ENCODE results near the gene TMEM237.

The TMEM237 gene

DNA sequence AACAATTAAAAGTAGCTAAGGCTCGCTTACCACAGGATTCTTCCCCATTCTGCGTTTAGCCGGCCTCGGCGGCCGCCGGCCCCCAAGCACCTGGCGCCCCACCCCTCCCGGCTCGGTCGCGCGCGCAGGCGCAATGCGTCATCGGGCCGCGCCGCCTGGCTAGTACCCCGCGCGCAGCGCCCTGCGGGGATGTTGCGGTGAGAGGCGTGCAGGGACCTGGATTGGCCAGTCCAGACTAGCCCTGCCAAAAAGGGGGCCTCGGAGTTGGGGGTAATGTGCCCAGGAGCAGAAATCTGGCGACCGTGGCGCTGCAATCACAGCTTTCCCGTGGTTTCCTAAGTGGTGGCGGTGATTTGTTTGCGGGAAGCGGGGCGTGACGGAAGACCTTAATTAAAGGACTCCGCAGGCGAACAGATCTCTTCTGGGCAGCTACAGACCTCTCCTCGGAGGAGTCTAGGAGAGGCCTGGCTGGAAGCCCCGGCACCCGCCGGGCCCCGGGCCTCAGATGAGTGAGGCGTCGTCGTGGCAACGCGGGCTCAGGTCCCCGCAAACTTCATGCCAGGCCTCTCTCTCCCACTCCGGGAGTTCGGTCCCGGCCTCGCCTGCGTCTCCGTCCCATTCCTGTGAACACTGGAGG lies 606 bp downstream of the TMEM237 start:
- DNase-seq (ENCODE audit: low read depth in 4 of 4, low spot score in 1 of 4), result peak; percentile 63 to 77 (median 70)

- no peak for DNase-seq (ENCODE audit: low read depth in 4 of 4, low spot score in 1 of 4)
These were observed 1.2 kb downstream of the TMEM237 start for GRCh38 chr2:201642086-201642578.

- no peak for DNase-seq (ENCODE audit: low read depth in 4 of 4, low spot score in 1 of 4)
These were observed 4.1 kb downstream of the TMEM237 start for GRCh38 chr2:201639205-201639604.

- no peak for DNase-seq (ENCODE audit: low read depth in 4 of 4, low spot score in 1 of 4)
These were observed 5.0 kb downstream of the TMEM237 start for GRCh38 chr2:201638326-201638725.

DNA sequence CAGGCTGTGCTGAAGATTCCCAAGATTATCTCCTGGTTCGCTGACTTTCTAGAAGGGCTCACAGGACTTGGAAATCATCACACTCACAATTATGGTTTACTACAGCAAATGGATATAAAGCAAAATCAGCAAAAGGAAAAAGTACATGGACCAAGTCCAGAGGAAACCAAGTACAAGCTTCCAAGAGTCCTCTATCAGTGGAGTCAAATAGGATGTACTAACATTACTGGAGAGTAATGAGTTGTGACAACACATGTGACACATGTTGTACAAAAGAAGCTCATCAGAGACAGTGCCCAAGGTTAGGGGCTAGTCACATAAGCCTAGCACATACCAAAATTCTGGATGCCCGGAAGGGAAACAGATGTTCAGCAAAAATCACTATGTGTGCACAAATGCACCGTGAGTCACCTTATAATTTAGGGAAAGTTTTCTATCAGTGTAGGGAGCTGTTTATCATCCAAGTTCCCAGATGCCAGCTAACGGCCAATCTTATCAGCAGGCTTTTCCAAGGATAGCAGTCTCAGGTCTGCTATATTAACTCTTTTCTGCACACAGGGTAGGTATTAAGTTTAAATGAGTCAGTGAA lies 9.5 kb downstream of the TMEM237 start:
- DNase-seq (ENCODE audit: low read depth in 4 of 4, low spot score in 1 of 4), result no peak

GRCh38 chr2:201631041-201631440 lies 12.3 kb downstream of the TMEM237 start:
- no peak for DNase-seq (ENCODE audit: low read depth in 4 of 4, low spot score in 1 of 4)

DNA sequence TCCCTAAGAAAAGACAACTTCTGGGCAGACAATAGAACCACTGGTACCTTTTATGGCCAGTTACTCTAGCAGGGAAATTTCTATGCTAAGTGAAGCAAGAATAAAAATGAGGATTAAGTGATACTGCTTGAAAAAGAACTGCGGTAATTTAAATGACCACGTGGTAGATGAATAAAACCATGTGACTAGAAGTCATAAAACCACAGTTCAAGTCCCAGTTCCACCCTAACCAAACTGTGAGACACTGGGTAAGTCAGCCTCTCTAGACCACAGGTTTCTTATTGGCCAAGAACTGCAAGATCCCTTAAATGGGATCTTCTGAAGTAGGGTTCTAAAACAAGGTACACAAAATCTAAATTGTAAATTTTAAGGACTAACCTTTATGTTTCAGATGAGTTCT lies 12.7 kb downstream of the TMEM237 start:
- no peak for DNase-seq (ENCODE audit: low read depth in 4 of 4, low spot score in 1 of 4)

- no peak for DNase-seq (ENCODE audit: low read depth in 4 of 4, low spot score in 1 of 4)
These were observed 14.8 kb downstream of the TMEM237 start for GRCh38 chr2:201628545-201628944.

- no peak for DNase-seq (ENCODE audit: low read depth in 4 of 4, low spot score in 1 of 4)
These were observed 20.9 kb downstream of the TMEM237 start for GRCh38 chr2:201622306-201622970.

DNA sequence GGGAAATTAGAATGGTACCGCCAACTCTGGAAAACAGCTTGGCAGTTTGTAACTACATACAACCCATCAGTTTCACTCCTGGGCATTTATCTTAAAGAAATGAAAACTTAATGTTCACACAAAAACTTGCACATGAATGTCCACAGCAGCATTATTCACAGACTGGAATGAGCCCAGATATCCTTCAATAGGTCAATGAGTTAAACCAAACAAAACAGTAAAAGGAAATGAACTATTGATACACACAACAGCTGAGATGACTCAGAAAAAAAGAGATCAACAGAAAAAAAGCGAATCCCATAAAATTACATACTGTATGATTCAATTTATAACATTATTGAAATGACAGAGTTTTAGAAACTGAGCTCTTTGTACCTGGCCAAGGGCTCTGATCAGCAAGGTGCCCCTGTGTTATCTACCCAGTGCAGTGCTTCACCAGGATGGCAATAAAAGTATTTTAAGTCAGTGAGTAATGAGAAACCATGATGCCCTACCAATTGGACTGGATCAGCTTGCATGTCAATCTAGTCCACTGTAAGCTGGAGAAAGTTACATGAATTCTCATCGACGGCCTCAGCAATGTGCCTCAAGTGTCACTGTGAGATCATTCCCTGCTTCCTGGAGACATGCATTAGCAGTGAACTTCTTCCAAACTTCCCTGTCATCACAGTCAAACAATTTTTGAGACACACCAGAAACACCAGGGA lies 21.9 kb downstream of the TMEM237 start:
- no peak for DNase-seq (ENCODE audit: low read depth in 4 of 4, low spot score in 1 of 4)

GRCh38 chr2:201618744-201619662 lies 24.3 kb downstream of the TMEM237 start:
- no peak for DNase-seq (ENCODE audit: low read depth in 4 of 4, low spot score in 1 of 4)

DNA sequence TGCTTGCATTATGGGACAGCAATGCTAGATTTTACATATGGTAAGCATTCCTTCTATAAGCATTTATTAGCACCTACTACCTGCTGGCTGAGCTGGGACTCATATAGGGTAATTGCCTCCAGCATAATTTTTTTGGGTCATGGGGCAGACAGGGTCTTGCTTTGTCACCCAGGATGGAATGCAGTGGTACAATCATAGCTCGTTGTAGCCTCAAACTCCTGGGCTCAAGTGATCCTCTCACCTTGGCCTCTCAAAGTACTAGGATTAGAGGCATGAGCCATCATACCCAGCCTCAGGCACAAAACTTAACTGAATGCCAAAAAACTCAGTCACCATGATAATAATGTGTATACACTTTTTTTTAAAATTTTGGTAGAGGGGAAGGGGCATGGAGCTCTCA lies 35.3 kb downstream of the TMEM237 start:
- DNase-seq (ENCODE audit: low read depth in 4 of 4, low spot score in 1 of 4), result no peak

DNA sequence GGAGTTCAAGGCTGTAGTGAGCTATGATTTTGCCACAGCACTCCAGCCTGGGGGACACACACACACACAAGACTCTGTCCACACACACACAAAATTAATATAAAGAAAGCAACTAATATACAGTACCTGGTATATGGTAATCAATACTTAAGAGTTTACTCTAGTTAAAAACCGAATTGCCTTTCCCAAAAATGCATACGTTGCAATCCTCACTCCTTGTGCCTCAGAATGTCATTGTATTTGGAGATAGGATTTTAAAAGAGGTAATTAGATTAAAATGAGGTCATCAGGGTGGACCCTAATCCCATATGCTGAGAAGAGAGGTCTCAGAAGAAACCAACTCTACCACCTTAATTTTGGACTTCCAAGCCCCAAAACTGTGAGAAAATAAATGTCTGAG lies 35.7 kb downstream of the TMEM237 start:
- no peak for DNase-seq (ENCODE audit: low read depth in 4 of 4, low spot score in 1 of 4)

DNA sequence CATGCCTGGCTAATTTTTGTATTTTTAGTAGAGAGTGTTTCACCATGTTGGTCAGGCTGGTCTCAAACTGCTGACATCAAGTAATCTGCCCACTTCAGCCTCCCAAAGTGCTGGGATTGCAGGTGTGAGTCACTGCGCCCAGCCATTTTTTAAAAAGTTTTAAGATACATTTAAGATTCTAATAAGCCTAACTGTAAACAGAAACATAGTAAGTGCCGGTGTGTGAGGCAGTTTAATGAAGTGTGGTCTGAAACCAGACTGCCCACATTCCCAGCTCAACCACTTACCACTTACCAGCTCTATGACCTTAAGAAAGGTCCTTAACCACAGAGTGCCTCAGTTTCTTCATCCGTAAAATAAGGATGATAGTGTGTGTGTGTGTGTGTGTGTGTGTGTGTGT lies 42.4 kb downstream of the TMEM237 start:
- DNase-seq (ENCODE audit: low read depth in 4 of 4, low spot score in 1 of 4), result no peak

DNA sequence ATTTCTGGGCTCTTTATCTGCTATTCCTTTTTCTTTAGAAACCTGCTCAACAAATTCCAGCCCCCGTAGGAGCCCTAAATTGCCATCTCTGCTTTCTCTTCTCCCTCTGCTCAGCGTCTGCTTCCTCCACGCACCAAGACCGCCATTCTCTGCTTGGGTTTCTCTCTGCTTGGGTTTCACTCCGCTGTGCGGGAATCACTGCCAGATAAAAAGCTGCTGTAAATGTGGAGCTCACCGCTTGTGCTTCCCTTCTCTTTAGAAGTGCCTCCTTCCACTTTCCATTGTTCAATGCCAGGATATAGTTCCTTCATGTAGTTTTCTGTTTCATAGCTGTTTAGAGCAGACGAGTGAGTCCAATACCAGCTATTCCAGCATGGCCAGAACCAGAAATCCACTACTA lies 45.9 kb downstream of the TMEM237 start:
- DNase-seq (ENCODE audit: low read depth in 4 of 4, low spot score in 1 of 4), result no peak

DNA sequence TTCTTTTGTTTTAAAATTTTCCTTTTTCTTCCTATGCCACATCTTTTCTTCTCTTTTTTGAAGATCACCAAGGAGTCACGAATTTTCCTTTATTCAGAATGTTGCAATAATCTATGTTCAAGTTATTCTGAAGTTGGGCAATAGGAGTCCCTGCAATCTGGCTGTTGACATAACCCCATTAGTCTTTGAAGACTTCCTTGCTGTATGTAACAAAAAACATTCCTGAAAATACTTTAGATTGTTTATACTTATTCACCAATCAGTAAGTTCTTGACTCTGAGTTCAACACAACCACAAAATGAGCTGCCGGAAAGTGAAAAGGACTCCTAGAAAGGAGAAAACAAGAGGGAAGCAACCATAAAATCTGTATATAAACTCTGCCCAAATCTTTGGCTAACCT lies 62.8 kb downstream of the TMEM237 start:
- DNase-seq (ENCODE audit: low read depth in 4 of 4, low spot score in 1 of 4), result no peak

DNA sequence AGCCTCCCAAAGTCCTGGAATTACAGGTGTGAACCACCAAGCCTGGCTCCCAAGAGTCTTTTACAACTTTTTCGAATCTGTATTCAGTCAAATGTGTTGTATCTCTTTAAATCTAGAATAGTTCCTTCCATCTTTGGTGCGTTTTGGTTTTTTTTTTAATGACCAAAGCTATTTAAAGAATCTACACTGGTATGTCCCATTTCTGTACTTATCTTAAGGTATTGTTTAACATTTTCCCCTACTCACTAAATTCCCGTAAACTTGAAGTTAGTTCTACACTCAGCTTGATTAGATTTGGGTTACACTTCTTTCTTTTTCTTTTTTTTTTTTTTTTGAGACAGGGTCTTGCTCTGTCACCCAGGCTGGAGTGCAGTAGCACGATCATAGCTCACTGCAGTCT lies 63.8 kb downstream of the TMEM237 start:
- DNase-seq (ENCODE audit: low read depth in 4 of 4, low spot score in 1 of 4), result no peak

DNA sequence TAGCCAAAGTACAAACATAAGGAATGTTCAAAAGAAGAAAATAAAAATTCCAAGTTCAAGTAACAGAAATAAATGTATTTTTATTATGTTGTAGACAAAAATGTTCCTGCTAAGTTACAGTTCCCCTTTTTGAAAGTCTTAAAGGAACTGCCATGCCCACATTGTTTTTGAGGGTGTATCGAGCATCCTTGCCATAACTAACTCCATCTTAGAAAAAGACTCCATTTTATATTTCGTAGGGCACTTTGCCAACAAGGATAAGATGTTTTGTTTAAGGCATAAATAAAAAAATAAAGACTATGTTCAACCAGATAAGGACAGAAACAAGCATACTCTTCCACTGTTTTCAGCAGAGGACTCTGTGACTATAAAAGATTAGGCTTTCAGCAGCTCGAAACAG lies 67.3 kb downstream of the TMEM237 start:
- no peak for DNase-seq (ENCODE audit: low read depth in 4 of 4, low spot score in 1 of 4)

DNA sequence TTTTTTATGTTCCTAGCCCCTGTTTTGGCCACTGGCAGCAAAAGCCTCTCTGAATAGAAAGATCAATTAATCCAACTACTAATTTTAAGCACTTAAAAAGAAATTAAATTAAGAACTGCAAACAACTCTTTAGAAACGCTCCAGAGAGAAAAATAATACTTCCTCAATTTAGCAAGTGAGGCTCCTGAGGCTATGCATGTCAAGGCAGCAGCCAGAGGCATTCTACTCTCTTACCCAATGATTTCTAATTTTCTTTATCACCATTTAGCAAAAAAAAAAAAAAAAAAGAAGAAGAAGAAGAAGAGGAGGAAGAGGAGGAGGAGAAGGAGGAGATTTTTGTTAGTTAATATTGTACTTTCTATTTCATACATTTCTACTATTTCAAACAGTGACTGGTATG lies 68.5 kb downstream of the TMEM237 start:
- DNase-seq (ENCODE audit: low read depth in 4 of 4, low spot score in 1 of 4), result no peak

- DNase-seq (ENCODE audit: low read depth in 4 of 4, low spot score in 1 of 4), result no peak
These were observed 70.3 kb downstream of the TMEM237 start for GRCh38 chr2:201572846-201573508.

Measured in stimulated activated CD4-positive, alpha-beta T cell treated with anti-CD3 and anti-CD28 coated beads, Interleukin-1b, Interleukin-23, amount 100 ng/mL, for 24 hours (primary cell).